Thoracic aorta (tissue), 2 donors: ENCODE results near the gene PCIF1. TPM values are rescaled to one million over a fixed set of nuclear protein-coding genes. Genes with fewer than 3 reads are reported as not detected.
A peak's percentile ranks its signal among the peaks of the same experiment; 100 is the strongest.

ENCODE experiments used
- ATAC-seq: fragments of 150-250 bp; one replicate; pipeline ENCODE4 v1.8.0; 2017; ENCODE audit warnings: low read depth; ENCODE audit not compliant: insufficient number of reproducible peaks, low FRiP score
- DNase-seq: peaks from one replicate; pipeline ENCODE4 v3.0.0-alpha.2; 2020; ENCODE audit warnings: low spot score
- H3K27ac ChIP-seq, 2 donors: fragments of 200-600 bp; sonication (generic); 1 replicate in 1 of 2; 2 replicates in 1 of 2; pipeline ENCODE4 v1.5.1; 2016; ENCODE audit warnings: mild to moderate bottlenecking in 2 of 2, moderate library complexity in 2 of 2
- H3K27me3 ChIP-seq: fragments of 200-600 bp; sonication (generic); replicated peaks from 2 replicates; pipeline ENCODE4 v1.6.0; 2016; ENCODE audit warnings: mild to moderate bottlenecking; ENCODE audit not compliant: insufficient read depth
- H3K36me3 ChIP-seq: fragments of 200-600 bp; sonication (generic); one replicate; pipeline ENCODE4 v1.5.1; 2016
- H3K4me1 ChIP-seq, 2 donors: fragments of 200-600 bp; sonication (generic); 1 replicate in 1 of 2; 2 replicates in 1 of 2; pipeline versions ENCODE4 v1.5.1 to v1.6.0; 2016; ENCODE audit warnings: low read depth in 2 of 2, mild to moderate bottlenecking in 1 of 2; ENCODE audit not compliant: control insufficient read depth in 1 of 2
- H3K4me3 ChIP-seq: fragments of 200-600 bp; sonication (generic); 2 replicates; pipeline ENCODE4 v1.5.1; 2016; ENCODE audit warnings: mild to moderate bottlenecking
- H3K9me3 ChIP-seq: fragments of 200-600 bp; sonication (generic); 2 replicates; pipeline ENCODE4 v1.5.1; 2016
- CTCF ChIP-seq: fragments of 200-600 bp; sonication (generic); IDR thresholded peaks from one replicate; pipeline ENCODE4 v1.5.1; 2019; ENCODE audit warnings: antibody characterized with exemption
- total RNA-seq, 2 donors: library from RNA; depleted of rRNA; stranded (reverse); fragments of >200 nt; gene quantifications; one replicate each; pipeline versions ENCODE4 v1.1.0 to v1.2.3, GENCODE V29; 2016

PCIF1 gene
- total RNA-seq, 2 donors from 2014 or later = 22.6 to 34.7 TPM

GRCh38 chr20:45890077-45890984 is 44.2 kb upstream of the PCIF1 start:
- Histone ChIP-seq H3K36me3 (peaks cover 26% of the 10 kb centered on the region), H3K4me1 (peaks cover 14 to 34% of the 10 kb centered on the region in 2 donors), H3K27ac (peak overlapping the region; percentile 73 to 81), H3K27me3 (no peaks in the 10 kb centered on the region), H3K4me3 (peak overlapping the region; percentile 95), H3K9me3 (no peaks in the 10 kb centered on the region)
- DNase-seq (peak; percentile 63), ATAC-seq (peak; percentile 30)
- TF ChIP-seq CTCF = peak; percentile 57

GRCh38 chr20:45890985-45891983 is 43.2 kb upstream of the PCIF1 start, which contains the start of the genes CTSA and NEURL2:
CTSA (plus strand) TSS chr20:45891335; CDS start chr20:45891569, 234 bp downstream.
NEURL2 (minus strand) TSS chr20:45891208; CDS start chr20:45890991, 217 bp downstream.
- no peaks in the 10 kb centered on the region for H3K9me3 ChIP-seq
- no peak for TF ChIP-seq CTCF
- peak within 1 kb of the TSS; percentile 73 to 81 for H3K27ac ChIP-seq
- ATAC-seq (peak; percentile 75), DNase-seq (peak; percentile 82)
- H3K27me3 ChIP-seq = no peaks in the 10 kb centered on the region
- peaks cover 34% of the 10 kb centered on the region for H3K36me3 ChIP-seq
- peak within 1 kb of the TSS; percentile 95 for H3K4me3 ChIP-seq
- H3K4me1 ChIP-seq = peaks cover 14 to 34% of the 10 kb centered on the region in 2 donors

- no peak for TF ChIP-seq CTCF
- Histone ChIP-seq H3K36me3 (peaks cover 29% of the 10 kb centered on the region), H3K27ac (no peak overlapping the region), H3K27me3 (no peaks in the 10 kb centered on the region), H3K4me1 (peaks cover 14 to 34% of the 10 kb centered on the region in 2 donors), H3K4me3 (peak overlapping the region; percentile 95), H3K9me3 (no peaks in the 10 kb centered on the region)
- ATAC-seq (no peak), DNase-seq (no peak)
Observed at GRCh38 chr20:45892049-45892825, 42.2 kb upstream of the PCIF1 start.

GRCh38 chr20:45892828-45893500 is 41.5 kb upstream of the PCIF1 start:
- no peaks in the 10 kb centered on the region for H3K9me3 ChIP-seq
- ATAC-seq (no peak), DNase-seq (no peak)
- TF ChIP-seq CTCF = no peak
- H3K36me3 ChIP-seq = peaks cover 28% of the 10 kb centered on the region
- no peaks in the 10 kb centered on the region for H3K27me3 ChIP-seq
- H3K27ac ChIP-seq = no peak overlapping the region
- no peak overlapping the region for H3K4me3 ChIP-seq
- peaks cover 14 to 34% of the 10 kb centered on the region in 2 donors for H3K4me1 ChIP-seq
